HepG2 (cell line): ENCODE results near the gene CENPP. TPM values are rescaled to one million over a fixed set of nuclear protein-coding genes. Genes with fewer than 3 reads are reported as not detected.

ENCODE experiments used
- ATF7 ChIP-seq, 2 experiments: fragments of 450-650 bp in 1 of 2; sonication (generic) in 1 of 2; formaldehyde crosslinking in 1 of 2; IDR thresholded peaks; 2 replicates each; pipeline versions ENCODE4 v1.4.0 to v1.6.1; 2016 to 2020; ENCODE audit warnings: antibody characterized with exemption in 1 of 2, mild to moderate bottlenecking in 1 of 2, missing genetic modification reagents in 1 of 2
- GPN1 ChIP-seq: sonication (generic); formaldehyde crosslinking; IDR thresholded peaks from 2 replicates; pipeline ENCODE4 v1.5.1; 2020; ENCODE audit warnings: missing genetic modification reagents, borderline replicate concordance
- TARDBP ChIP-seq: sonication (generic); formaldehyde crosslinking; IDR thresholded peaks from 2 replicates; pipeline ENCODE4 v1.8.0; 2022; ENCODE audit warnings: mild to moderate bottlenecking, missing genetic modification reagents
- YEATS4 ChIP-seq: sonication (generic); formaldehyde crosslinking; IDR thresholded peaks from 2 replicates; pipeline ENCODE4 v1.4.0; 2020; ENCODE audit warnings: missing genetic modification reagents, borderline replicate concordance
- ZNF329 ChIP-seq: sonication (generic); formaldehyde crosslinking; IDR thresholded peaks from 2 replicates; pipeline ENCODE4 v1.9.0; 2021; ENCODE audit warnings: low read depth, mild to moderate bottlenecking, missing genetic modification reagents
- ZNF335 ChIP-seq: sonication (generic); formaldehyde crosslinking; IDR thresholded peaks from 2 replicates; pipeline ENCODE4 v1.4.0; 2020; ENCODE audit warnings: missing genetic modification reagents
- ZNF646 ChIP-seq: sonication (generic); formaldehyde crosslinking; IDR thresholded peaks from 2 replicates; pipeline ENCODE4 v1.9.0; 2021; ENCODE audit warnings: mild to moderate bottlenecking, missing genetic modification reagents
- ZNF761 ChIP-seq: sonication (generic); formaldehyde crosslinking; conservative IDR thresholded peaks from 2 replicates; pipeline ENCODE4 v1.4.0; 2020; ENCODE audit warnings: mild to moderate bottlenecking, missing genetic modification reagents
- ZSCAN22 ChIP-seq: sonication (generic); formaldehyde crosslinking; IDR thresholded peaks from 2 replicates; pipeline ENCODE4 v1.4.0; 2020; ENCODE audit warnings: mild to moderate bottlenecking, missing genetic modification reagents
- polyA plus RNA-seq, 8 experiments: library from polyadenylated mRNA; depleted of rRNA in 3 of 8; stranded (reverse) in 7 of 8; unstranded in 1 of 8; fragments of >200 nt; fragmentation: Illumina TruSeq in 4 of 8; extraction: Trizol in 4 of 8; gene quantifications; 2 replicates each; pipeline versions ENCODE4 v1.2.1 to v1.2.3, GENCODE V29; 2011 to 2016; ENCODE audit warnings: low read depth in 4 of 8, missing spikeins in 1 of 8, mixed read lengths in 1 of 8; ENCODE audit not compliant: insufficient read depth in 1 of 8
- total RNA-seq, 5 experiments: library from RNA; depleted of rRNA; stranded (reverse); fragments of >200 nt; fragmentation: Illumina TruSeq; extraction: Trizol; gene quantifications; 2 replicates each; pipeline ENCODE4 v1.2.3, GENCODE V29; 2016; ENCODE audit warnings: low read depth in 1 of 5
- TF ChIP-seq, protein P1 (sequence below): sonication (generic); formaldehyde crosslinking; IDR thresholded peaks from 2 replicates; pipeline ENCODE4 v1.5.0; 2020; ENCODE audit warnings: mild to moderate bottlenecking, missing genetic modification reagents, borderline replicate concordance
- TF ChIP-seq, protein P2 (sequence below): IDR thresholded peaks from 2 replicates; pipeline ENCODE4 v1.6.1; 2018; ENCODE audit warnings: missing genetic modification reagents, mild to moderate bottlenecking, missing compliant biosample characterization
- TF ChIP-seq, protein P3 (sequence below): IDR thresholded peaks from 2 replicates; pipeline ENCODE4 v1.6.1; 2016; ENCODE audit warnings: low read depth

CENPP gene
- total and polyA plus RNA-seq, 2 of the 13 experiments (the other 11 are each of a cell fraction or from before 2014, with no cell fraction given), result 2.0 to 11.4 TPM

GRCh38 chr9:92293452-92294296 lies 32.1 kb upstream of the CENPP start, which contains the start of gene IARS1 (continued):
- TF ChIP-seq, protein P1, sequence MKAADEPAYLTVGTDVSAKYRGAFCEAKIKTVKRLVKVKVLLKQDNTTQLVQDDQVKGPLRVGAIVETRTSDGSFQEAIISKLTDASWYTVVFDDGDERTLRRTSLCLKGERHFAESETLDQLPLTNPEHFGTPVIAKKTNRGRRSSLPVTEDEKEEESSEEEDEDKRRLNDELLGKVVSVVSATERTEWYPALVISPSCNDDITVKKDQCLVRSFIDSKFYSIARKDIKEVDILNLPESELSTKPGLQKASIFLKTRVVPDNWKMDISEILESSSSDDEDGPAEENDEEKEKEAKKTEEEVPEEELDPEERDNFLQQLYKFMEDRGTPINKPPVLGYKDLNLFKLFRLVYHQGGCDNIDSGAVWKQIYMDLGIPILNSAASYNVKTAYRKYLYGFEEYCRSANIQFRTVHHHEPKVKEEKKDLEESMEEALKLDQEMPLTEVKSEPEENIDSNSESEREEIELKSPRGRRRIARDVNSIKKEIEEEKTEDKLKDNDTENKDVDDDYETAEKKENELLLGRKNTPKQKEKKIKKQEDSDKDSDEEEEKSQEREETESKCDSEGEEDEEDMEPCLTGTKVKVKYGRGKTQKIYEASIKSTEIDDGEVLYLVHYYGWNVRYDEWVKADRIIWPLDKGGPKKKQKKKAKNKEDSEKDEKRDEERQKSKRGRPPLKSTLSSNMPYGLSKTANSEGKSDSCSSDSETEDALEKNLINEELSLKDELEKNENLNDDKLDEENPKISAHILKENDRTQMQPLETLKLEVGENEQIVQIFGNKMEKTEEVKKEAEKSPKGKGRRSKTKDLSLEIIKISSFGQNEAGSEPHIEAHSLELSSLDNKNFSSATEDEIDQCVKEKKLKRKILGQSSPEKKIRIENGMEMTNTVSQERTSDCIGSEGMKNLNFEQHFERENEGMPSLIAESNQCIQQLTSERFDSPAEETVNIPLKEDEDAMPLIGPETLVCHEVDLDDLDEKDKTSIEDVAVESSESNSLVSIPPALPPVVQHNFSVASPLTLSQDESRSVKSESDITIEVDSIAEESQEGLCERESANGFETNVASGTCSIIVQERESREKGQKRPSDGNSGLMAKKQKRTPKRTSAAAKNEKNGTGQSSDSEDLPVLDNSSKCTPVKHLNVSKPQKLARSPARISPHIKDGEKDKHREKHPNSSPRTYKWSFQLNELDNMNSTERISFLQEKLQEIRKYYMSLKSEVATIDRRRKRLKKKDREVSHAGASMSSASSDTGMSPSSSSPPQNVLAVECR (CRISPR knock-in tag), result peak; percentile 99
- TF ChIP-seq ZNF329 (CRISPR knock-in tag), result peak; percentile 91
- TF ChIP-seq GPN1 (CRISPR knock-in tag), result no peak
- TF ChIP-seq, protein P2, sequence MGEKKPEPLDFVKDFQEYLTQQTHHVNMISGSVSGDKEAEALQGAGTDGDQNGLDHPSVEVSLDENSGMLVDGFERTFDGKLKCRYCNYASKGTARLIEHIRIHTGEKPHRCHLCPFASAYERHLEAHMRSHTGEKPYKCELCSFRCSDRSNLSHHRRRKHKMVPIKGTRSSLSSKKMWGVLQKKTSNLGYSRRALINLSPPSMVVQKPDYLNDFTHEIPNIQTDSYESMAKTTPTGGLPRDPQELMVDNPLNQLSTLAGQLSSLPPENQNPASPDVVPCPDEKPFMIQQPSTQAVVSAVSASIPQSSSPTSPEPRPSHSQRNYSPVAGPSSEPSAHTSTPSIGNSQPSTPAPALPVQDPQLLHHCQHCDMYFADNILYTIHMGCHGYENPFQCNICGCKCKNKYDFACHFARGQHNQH, result peak; percentile 82
- TF ChIP-seq ZSCAN22 (CRISPR knock-in tag), result peak; percentile 73; the same call in 1 of the 2 replicates
- TF ChIP-seq, protein P3, sequence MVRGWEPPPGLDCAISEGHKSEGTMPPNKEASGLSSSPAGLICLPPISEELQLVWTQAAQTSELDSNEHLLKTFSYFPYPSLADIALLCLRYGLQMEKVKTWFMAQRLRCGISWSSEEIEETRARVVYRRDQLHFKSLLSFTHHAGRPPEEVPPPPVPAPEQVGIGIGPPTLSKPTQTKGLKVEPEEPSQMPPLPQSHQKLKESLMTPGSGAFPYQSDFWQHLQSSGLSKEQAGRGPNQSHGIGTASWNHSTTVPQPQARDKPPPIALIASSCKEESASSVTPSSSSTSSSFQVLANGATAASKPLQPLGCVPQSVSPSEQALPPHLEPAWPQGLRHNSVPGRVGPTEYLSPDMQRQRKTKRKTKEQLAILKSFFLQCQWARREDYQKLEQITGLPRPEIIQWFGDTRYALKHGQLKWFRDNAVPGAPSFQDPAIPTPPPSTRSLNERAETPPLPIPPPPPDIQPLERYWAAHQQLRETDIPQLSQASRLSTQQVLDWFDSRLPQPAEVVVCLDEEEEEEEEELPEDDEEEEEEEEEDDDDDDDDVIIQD (CRISPR knock-in tag), result peak; percentile 80
- TF ChIP-seq ZNF335 (CRISPR knock-in tag), result peak; percentile 54; the same call in 1 of the 2 replicates
- peak; percentile 64; the same call in 1 of the 2 replicates for TF ChIP-seq ZNF646 (CRISPR knock-in tag)
- TF ChIP-seq ZNF761 (CRISPR knock-in tag), result no peak; the same call in 1 of the 2 replicates
- peak; percentile 94 for TF ChIP-seq TARDBP (CRISPR knock-in tag)
- peak; percentile 100 for TF ChIP-seq YEATS4 (CRISPR knock-in tag)
- peak; percentile 59 for TF ChIP-seq ATF7 (IDR thresholded peaks at IDR 0.05)
- TF ChIP-seq ATF7 (CRISPR knock-in tag; IDR thresholded peaks at IDR 0.05), result peak; percentile 81
